SHP77 treated with DMSO at 0.1 percent for 48 hours (cell line): ENCODE results near the gene DRC1.

Experiments
- DNase-seq: peaks from one replicate; lab custom pipeline; 2025; lab: John Stamatoyannopoulos, UW

Gene DRC1

DNA sequence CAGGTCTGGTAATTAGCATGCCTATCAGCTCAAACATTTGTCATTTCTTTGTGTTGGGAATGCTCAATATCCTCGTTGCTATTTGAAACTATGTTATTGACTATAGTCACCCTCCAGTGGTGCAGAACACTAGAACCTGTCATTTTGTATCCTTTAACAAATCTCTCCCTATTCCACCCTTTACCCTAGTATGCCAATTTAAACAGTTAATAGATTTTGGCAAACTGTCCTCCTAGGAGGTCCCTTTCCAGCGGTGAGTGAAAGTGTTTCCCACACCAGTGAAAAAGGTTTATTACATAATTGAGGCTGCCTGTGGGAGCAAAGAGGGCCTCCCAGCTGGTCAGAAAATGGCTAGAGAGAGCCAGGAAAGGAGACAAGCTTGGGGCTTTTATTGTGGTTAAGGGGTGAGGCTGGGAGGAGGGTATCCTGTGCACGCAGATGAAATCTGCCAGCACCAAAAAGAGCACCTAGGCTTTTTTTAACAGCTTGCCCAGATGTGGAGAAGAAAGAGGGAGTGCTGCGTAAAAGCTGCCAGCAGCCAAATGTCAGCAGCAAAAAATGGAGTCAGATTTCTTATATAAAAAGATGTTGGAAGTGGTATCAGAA lies 1.8 kb upstream of the DRC1 start:
- DNase-seq, result no peak

DNA sequence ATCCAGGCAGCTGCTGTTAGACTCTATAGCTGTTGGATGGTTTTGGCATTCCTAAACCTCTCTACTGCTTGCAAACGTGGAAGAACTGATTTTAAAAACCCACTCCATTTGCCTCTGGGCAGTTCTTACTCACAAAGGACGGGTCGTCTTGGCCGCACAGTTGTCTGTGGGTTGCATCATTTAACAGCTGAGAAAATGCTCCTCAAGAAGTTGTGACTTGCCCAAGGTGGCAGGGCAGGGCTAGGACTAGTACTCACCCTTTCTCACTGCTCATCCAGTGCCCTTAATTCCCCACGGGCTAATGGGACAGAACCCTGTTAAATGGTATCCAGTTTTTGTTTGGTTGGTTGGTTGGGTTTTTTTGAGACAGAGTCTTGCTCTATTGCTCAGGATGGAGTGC lies 997 bp upstream of the DRC1 start:
- no peak for DNase-seq

DNA sequence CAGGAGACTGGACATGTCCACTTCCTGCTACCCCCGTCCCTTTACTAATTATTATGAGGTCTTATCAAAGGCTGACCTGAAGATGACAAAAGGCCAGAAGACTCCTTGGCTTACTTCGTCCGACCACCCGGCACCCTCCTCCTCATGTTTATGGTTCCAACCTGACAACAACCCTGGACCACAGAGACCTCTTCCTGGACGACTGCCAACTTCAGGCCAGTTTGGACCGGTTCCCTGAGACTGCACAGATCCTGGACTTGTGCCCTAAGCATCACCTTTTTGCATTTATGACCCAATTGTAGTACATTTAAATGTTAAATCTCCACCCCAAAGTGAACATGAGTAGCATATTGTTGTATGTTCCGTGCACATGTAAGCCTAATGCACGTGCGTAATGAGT lies 5.8 kb downstream of the DRC1 start:
- no peak for DNase-seq

DNA sequence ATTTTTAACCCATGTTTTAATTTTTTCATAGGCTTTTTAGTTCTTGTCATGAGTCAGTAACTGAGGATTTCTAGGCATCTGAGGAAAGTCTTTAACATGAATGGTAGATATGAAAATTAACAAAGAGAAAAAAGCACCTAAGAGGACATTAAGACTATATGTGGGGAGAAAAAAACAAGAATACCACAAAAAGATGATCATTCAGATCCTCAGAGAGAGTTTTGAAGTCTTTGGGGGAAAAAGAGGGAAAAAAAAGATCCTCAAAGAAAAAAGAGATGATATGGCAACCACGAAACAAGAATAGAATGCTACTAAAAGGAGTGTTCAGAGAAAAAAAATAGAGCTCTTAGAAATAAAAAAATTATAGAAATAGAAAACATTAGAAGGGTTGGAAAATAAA lies 8.1 kb downstream of the DRC1 start:
- no peak for DNase-seq

DNA sequence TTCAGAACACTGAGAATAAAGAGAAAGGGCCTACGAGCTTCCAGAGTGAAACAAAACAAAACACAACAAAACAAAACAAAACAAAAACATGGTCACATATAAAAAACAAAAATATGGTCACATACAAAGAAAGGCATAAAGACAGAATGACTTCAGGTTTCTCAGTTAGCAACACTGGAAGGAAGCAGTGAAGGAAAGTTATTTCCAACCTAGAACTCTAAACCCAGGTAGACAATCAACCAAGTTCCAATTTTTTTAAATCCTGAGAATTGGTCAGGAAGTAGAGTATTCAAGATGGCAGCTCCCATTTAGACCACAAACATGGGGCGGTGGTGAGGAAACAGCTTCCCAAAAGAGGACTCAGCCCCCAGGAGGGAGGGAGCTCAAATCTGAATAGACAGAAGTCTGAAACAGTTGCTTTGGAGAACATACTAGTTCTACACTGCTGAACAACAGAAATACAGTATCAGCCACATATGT lies 9.1 kb downstream of the DRC1 start:
- no peak for DNase-seq

DNA sequence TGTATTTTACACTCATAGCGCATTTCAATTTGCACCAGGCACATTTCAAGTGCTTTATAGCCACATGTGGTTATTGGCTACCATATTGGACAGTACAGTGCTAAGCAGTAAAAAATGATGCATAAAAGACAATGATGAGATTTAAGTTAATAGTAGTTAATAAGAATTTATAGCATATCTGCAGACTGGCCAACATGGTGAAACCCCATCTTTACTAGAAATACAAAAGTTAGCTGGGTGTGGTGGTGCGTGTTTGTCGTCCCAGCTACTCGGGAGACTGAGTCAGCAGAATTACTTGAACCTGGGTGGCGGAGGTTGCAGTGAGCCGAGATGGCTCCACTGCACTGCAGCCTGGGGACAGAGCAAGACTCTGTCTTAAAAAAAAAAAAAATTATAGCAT lies 9.7 kb downstream of the DRC1 start:
- no peak for DNase-seq

DNA sequence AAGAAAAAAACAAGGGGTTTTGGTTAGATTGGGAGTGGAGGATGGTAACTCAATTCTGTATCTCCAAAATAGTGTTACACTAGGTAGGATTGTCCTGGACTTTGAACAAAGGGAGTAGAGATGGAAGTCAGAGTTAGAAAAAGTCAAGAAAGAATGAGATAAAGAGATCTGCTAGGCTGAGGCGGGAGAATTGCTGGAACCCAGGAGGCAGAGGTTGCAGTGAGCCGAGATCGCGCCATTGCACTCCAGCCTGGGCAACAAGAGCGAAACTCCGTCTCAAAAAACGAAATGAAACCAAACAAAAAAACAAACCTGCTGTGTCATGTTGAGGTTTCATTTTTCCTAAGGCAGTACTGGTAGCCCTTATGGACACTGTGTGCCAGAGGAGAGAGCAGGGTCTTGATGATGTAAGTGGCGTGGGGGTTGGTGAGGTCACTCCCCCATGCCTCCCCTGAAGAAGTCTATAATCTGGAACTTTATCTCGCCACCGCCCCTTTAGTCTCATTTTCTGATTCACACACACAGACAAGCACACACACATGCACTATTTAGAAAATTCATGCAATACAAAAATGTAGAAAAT lies 10.5 kb downstream of the DRC1 start:
- no peak for DNase-seq

DNA sequence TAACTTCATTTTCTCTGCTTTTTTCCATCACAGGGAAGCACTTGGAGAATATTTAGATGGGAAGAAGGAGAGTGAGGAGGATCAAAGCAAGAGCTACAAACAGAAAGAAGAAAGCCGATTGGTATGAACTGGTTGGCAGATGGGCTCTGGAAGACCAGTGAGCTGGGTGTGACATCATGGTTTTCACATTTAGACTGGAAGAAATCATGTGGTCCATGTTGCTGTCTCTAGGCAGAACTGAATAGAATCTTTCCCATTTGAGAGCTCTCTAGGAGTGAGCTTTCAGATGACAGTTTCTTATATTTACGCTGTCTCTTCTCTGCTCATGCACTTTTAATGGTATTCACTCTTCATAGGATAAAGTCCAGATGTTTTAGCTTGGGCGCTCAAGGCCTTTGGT lies 12.6 kb downstream of the DRC1 start:
- DNase-seq, result no peak

DNA sequence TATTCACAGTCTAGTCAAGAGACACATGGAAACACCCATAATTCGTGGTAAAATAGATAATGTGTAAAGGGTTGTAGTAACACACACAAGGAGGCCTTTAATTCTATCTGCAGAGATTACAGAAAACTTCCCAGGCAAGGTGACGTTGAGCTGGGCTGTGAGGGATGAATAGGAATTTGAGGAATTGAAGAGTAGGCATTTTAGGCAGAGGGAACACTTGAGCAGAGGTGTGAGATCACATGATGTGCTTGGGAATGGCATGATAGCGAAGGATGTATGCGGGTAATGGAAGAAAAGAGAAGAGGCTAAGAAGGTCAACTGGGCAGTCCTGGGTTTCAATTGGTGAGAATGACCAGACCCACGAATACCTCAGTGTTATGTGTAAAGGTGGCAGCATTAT lies 20.2 kb downstream of the DRC1 start:
- DNase-seq, result no peak

DNA sequence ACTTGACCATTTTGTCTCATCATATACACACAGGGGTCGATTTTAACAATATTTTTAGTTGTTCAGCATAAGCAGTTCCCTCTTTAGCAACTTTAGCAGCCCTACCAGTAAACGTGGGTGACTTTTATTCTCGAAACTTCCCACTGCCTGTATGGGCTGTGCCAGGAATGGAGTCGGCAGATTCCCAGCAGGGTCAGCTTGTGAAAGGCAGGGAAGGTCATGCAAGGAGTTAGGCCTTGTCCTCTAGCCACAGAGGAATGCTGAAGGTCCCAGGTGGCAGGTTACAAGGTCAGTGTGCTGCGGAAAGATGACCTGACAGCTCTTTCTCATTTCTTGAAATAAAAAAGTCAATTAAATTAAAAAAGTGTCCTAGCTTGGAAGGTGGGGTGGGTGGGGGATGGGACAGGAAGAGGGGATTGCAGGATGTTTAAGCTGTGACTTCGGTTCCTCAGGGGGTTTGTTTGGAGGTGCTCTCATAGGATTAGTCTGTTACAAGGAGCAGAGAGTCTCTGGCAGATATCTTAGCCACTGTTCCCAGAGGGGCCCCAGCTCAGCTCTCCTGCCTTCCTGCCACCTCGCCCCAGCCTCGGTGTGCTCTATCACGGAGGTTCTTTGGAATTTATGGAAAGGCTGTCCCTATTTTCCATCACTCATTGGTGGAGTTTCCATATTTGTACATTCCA lies 21.4 kb downstream of the DRC1 start:
- no peak for DNase-seq

DNA sequence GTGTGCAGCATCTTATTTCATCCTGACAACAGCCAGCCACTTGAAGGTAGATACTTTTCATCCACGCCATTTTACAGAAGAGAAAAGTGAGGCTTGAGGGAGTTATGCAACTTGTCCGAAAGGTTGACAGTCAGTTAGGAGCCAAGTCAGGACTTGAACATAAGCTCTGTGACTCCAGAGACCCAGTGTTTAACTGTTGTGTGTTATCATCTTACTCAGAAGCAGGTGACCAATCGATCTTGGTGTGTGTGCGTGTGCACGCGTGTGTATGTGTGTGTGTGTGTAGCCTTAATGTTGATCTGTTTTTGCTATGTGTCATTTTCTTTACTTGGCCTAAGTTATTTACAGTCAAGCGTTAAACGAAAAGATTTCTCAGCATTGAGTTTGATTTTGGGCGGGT lies 22.0 kb downstream of the DRC1 start:
- DNase-seq, result no peak

DNA sequence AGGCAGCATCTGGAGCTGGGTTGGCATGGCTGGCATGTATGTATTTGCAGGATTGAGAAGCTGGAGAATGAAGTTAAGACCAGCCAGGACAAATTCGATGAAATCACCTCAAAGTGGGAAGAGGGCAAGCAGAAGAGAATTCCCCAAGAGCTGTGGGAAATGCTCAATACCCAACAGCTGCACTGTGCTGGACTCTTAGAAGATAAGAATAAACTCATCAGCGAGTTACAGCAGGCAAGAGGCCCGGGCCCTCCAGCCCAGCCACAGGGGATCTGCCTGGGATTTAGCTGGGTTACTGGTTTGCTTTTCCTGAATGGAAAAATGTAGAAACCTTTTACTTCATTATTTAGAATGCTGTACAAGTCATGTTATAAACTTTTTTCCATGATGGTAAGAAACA lies 22.5 kb downstream of the DRC1 start:
- DNase-seq, result no peak

DNA sequence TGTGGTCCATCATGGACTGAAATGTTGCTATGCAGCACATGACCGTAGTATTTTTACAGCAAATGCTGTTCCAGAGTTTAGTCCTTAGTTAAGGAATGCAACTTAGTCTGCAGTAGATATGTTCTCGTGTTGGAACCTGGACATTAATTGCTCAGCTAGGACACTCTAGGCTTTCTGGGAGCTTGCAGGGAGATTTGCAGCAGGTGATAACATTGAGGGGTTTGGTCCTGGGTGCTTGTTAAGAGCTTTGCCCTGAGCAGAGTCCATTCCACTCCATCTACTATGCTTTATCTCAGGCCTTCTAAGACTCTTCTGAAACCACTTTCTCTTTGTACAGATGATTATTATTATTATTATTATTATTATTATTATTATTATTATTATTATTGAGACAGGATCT lies 27.1 kb downstream of the DRC1 start:
- DNase-seq, result no peak

DNA sequence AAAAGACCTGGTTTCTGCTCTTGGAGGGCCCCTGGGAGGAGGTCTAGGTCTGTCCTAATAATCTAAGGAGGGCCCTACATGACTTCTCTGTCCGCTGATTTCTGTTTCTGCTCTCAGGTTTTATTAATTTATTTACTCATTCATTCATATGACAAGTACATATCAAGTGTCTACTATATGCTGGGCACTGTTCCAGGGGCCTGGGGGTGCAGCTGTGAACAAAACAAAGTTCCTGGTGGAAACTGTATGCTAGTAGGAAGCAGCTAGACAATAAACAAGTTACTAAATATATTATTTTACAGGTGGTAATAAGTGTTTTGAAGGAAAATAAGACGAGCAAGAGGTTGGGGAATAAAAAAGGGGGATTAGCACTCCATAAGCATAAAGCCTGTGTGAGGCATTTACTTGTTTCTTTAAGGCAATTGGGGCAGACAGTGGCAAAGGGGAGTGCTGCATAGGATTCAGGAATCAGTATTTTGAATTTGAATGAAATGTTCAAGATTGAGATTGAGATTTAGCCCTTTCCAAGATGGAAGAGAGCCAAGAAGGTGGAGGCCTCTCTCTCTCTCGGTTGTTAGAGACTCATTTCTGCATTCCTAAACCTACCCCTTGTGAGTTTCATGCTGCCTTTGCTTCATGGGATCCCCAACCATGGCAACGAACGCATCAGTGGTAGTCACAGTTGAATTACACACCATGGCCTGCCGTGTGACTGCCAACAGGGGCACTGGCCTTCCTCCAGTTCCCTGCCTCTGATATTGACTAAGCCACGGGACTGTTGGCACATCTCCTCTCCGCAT lies 28.3 kb downstream of the DRC1 start:
- DNase-seq, result peak; percentile 2

DNA sequence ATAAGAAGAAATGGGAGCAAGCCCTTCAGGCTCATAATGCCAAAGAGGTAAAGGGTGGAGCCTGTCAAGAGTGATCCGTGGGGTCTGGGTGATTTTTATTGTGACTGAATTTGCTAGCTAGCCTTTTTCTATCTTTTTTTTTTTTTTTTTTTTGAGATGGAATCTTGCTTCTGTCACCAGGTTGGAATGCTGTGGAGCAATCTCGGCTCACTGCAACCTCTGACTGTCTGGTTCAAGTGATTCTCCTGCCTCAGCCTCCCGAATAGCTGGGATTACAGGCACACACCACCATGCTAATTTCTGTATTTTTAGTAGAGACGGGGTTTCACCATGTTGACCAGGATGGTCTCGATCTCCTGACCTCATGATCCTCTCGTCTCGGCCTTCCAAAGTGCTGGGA lies 29.1 kb downstream of the DRC1 start:
- no peak for DNase-seq

DNA sequence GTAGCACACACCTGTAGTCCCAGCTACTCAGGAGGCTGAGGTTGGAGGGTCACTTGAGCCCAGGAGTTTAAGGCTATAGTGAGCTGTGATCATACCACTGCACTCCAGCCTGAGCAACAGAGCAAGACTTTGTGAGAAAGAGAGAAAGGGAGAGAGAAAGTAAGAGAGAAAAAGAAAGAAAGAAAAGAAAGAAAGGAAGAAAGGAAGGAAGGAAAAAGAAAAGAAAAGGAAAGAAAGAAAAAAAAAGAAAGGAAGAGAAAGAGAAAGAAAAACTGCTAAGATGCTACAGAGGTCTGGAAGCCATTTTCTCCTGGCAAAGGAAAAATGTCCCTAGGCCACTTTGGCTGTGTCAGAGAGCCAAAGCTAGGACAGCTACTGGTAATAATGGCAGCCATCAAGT lies 30.6 kb downstream of the DRC1 start:
- no peak for DNase-seq

DNA sequence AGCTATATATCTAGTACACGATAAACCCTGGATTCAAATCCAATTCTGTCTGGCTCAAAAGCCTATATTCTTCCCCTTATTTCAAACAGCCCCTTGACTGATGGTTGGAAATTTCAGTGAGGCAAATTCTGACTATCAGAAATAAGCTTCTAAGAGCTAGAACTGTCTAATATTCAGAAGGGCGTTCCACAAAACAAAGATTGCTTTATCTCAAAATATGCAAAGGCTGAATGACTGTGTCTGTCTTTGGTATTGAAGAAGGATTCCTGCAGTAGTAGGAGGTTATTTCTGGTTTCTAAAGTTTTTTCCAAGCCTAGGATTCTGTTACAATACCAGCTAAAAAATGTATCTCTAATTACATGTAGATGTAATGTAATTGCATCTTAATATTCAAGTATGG lies 31.1 kb downstream of the DRC1 start:
- no peak for DNase-seq

DNA sequence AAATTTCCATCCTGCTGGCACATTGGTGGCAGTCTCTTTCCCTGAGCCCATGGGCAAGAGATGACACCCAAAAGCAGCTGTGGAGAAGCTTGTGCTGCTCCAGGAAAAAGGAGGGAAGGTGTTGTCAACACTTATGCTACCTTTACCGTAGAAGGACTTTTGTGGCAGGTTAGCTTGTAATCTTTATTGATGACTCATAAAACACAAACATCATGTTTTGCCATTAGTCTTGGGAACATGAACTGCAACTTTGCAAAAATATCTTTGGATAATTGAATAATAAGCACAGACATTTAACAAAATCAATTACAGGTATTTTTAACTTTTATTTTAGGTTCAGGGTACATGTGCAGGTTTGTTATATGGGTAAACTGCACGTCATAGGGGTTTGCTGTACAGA lies 33.4 kb downstream of the DRC1 start:
- no peak for DNase-seq

DNA sequence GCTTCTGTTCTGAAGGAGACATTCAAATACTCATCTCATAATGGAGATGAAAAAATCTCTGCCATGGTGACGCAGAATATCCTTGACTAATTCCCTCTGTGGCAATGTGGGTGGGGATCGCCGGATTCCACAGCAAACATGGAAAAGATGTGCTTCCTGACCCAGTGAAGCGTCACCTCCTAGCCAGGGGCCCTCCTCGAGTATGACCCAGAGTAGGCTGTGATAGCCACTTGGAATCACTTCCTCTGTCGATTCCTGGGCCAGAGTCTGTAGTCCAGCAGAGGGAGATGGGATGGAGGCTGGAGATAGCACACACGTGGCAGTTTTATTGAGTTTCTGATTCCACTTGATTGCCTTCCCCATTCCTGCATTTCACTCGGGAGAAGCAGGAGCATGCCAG lies 36.8 kb downstream of the DRC1 start:
- DNase-seq, result no peak

DNA sequence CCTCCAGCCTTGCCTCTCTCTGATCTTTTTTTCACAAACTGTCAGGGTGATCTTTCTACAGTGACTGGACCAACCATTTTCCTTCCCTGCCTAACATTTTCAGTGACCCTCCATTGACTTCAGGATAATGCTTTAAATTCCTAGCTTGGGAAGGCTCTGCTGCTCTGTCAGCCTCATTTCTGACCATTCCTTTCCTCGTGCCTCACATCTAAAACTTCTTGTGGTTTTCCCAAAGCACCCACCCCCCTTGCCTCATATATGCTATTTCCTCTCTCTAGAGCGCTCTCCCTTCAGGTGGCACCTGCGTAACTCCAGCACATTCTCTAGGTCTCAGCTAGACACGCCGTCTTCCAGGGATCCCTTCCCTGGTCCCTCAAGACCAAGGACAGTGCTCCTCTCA lies 37.2 kb downstream of the DRC1 start:
- no peak for DNase-seq

DNA sequence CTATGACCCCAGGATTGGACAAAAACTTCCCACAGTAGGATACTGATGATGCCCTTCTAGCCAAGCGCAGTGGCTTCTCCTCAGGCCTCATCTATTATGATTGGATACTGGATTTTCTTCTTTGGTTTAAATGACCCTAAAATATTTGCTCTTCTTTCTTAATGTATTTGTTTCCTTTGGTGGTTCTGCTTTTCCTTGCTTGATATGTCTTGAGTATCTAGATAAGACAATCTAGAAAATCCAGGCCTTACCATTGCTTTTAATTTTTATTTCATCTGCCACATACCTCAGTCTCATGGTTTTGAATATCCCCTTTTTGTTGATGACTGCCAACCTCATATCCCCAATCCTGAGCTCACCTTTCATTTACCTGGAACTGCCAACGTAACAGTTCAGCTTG lies 40.6 kb downstream of the DRC1 start:
- DNase-seq, result no peak

DNA sequence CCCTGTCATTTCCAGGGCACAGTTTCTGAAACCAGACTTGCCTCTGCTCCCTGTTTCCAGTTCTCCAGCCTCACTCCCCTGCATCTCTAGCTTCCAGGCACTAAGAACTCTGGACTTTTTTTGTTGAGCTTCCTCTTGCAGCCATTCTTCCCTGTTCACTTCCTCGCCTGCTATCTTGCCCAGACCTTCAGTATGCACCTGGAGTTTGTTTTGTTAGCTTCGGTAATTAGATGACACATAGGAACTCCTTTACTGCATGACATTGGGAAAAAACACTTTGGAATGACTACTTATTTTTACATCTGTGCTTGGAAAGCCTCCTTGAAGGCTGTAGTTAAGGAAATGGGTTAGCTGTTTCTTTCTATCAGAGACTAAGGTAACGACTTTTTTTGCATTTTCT lies 41.0 kb downstream of the DRC1 start:
- no peak for DNase-seq

DNA sequence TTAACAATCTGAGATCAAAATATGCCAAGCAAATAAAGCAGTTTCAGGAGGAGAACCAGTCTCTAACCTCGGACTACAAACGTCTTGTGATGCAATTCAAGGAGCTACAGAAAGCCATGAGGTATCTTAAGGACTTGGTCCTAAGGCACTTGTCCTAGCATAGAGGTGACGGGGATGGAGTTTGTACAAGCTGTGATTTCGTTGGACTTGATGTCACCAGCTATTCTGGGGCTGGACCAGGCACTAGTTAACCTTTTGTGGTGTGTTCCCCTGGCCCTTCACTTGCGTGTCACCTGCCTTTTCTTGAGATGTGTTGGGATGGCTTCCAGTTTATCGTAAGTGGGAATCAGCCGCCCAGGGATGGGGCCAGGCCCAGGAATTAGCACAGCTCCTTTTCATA lies 42.5 kb downstream of the DRC1 start:
- DNase-seq, result no peak
